Thyroid gland (tissue), 4 donors: ENCODE data around the gene BCO1. TPM values are rescaled to one million over a fixed set of nuclear protein-coding genes. Genes with fewer than 3 reads are reported as not detected.

Experiments used
- DNase-seq, 2 donors: peaks; one replicate each; pipeline ENCODE4 v3.0.0-alpha.2; 2019
- H3K27ac ChIP-seq, 3 donors: fragments of 200-600 bp; sonication (generic); 1 replicate in 2 of 3; 2 replicates in 1 of 3; pipeline ENCODE4 v1.5.1; 2016 to 2019; ENCODE audit warnings: mild to moderate bottlenecking in 1 of 3, moderate library complexity in 1 of 3
- H3K27me3 ChIP-seq: fragments of 200-600 bp; sonication (generic); one replicate; pipeline ENCODE4 v1.5.1; 2019
- H3K36me3 ChIP-seq, 2 donors: fragments of 200-600 bp; sonication (generic); one replicate each; pipeline ENCODE4 v1.5.1; 2016 to 2019
- H3K4me1 ChIP-seq, 2 donors: fragments of 200-600 bp; sonication (generic); one replicate each; pipeline ENCODE4 v1.5.1; 2017 to 2019
- H3K4me3 ChIP-seq, 3 donors: fragments of 200-600 bp; sonication (generic); replicated peaks in 1 of 3; 1 replicate in 2 of 3; 2 replicates in 1 of 3; pipeline ENCODE4 v1.5.1; 2016; ENCODE audit warnings: mild to moderate bottlenecking in 1 of 3
- H3K9me3 ChIP-seq: fragments of 200-600 bp; sonication (generic); one replicate; pipeline ENCODE4 v1.5.1; 2017
- CTCF ChIP-seq, 6 experiments: fragments of 200-600 bp in 3 of 6; fragments of 450-650 bp in 3 of 6; sonication (generic) in 3 of 6; IDR thresholded peaks; one replicate each; pipeline ENCODE4 v1.5.1; 2016 to 2019; ENCODE audit warnings: antibody characterized with exemption in 6 of 6, mild to moderate bottlenecking in 2 of 6, inconsistent platforms in 1 of 6, moderate library complexity in 1 of 6
- POLR2A ChIP-seq, 2 donors: fragments of 450-650 bp; IDR thresholded peaks; one replicate each; pipeline ENCODE4 v1.6.1; 2017; ENCODE audit warnings: antibody characterized with exemption in 2 of 2, mild to moderate bottlenecking in 2 of 2, moderate library complexity in 1 of 2
- WGBS, 2 donors: methylation state at CpG; one replicate each; pipeline ENCODE4 v1.1.5; 2017; 5-methylcytosine and 5-hydroxymethylcytosine counted together
- intact Hi-C: fragments of 100-400 bp; cut with DNase I; formaldehyde crosslinking; loops from one replicate; pipeline ENCODE4 v1.15.1; 2023
- total RNA-seq, 4 donors: library from RNA; depleted of rRNA; stranded (reverse); fragments of >200 nt; gene quantifications; one replicate each; pipeline ENCODE4 v1.2.3, GENCODE V29; 2016

BCO1 gene
- total RNA-seq, 4 donors from 2014 or later: 0.22 TPM; not detected in 3

DNA sequence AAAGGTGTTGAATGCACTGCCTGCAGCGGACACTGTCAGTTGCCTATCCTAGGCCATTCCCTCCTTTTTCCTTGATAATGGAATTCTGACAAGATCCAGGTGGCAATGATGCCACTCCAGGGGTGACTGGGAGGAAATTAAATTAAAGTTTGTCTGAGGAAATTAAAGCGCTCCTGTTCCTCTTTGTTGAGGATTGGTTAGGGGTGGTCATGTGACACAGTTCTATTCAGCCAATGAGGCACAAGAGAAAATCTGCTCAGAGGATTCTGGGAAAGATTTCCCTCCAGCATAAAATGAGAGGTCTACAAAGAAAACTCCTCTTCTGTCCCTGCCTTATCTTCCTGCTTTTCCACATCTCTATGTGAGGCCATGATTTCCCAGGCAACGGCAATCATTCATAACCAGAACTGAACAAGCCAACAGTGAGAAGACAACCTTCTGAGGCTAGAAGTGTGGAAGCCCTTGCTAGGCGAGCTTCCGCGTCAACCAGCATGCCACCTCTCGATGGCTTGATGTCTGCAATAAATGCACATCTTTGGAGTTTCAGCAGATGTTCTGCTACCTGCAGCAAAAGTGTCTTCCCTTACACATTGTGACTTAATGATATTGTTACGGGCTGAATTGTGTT is 5.6 kb upstream of the BCO1 start:
- no peaks in the 10 kb centered on the region for H3K27me3 ChIP-seq
- DNase-seq: no peak
- no peaks in the 10 kb centered on the region for H3K36me3 ChIP-seq
- no peak overlapping the region for H3K27ac ChIP-seq
- no peak overlapping the region for H3K4me3 ChIP-seq
- intact Hi-C loops: no loop called here
- peaks cover 0 to 5% of the 10 kb centered on the region in 2 donors for H3K4me1 ChIP-seq
- 93 to 95% methylated on average over 8 of the region's 8 CpGs for WGBS, 2 donors
- TF ChIP-seq POLR2A (IDR thresholded peaks at IDR 0.05) (no peak), CTCF (IDR thresholded peaks at IDR 0.05) (no peak)
- no peaks in the 10 kb centered on the region for H3K9me3 ChIP-seq

GRCh38 chr16:81237282-81237681 is 1.2 kb upstream of the BCO1 start:
- DNase-seq: peak in 1 of 2 donors; percentile 17
- intact Hi-C loops: no loop called here
- WGBS, 2 donors: 86 to 88% methylated on average over 8 of the region's 8 CpGs

GRCh38 chr16:81237942-81238295 is 570 bp upstream of the BCO1 start:
- peaks cover 4 to 7% of the 10 kb centered on the region in 2 donors for H3K4me1 ChIP-seq
- 60 to 64% methylated on average over 10 of the region's 10 CpGs for WGBS, 2 donors

More at GRCh38 chr16:81237282-81237681, 1.2 kb upstream of the BCO1 start:
- Histone ChIP-seq H3K36me3 (no peaks in the 10 kb centered on the region), H3K27ac (no peak overlapping the region), H3K4me3 (no peak overlapping the region), H3K27me3 (no peaks in the 10 kb centered on the region), H3K4me1 (peaks cover 4 to 7% of the 10 kb centered on the region in 2 donors), H3K9me3 (no peaks in the 10 kb centered on the region)
- TF ChIP-seq CTCF (IDR thresholded peaks at IDR 0.05) (no peak), POLR2A (IDR thresholded peaks at IDR 0.05) (no peak)

DNA sequence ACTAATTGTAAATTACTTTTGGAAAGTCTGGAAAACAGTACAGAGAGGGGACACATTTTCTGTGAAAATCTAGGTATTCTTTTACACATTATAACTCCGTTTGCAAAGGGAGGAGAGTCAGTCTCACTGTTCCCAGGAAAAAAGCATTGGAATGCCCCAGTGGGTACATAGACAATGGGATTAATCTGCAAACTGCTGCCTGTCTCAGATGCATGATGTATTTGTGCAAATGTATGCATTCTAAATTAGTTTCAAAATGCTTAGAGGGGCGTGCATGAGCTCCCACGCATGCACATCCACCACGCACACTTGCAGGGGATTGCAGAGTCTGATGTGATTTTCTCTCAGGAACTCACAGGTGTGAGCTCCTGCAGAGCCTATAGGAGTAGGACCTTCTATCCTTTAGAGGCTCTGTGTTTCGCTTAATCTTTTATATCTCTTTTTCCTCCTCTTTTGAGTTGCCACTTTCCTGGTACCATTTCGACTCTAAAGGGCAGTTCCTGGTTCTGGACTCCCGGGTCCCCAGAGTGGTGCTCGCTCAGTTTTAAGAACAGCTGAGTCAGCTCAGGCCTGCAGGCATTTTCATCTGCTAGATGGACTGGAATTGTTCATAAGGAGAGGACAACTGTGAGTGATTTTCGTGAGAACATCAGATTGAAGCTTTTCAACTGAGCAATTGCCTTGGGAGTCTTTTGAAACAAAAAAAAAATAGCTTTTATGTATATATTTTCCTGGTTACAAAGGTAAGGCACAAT is 1.1 kb downstream of the BCO1 start:
- no peak overlapping the region for H3K4me3 ChIP-seq
- H3K36me3 ChIP-seq: no peaks in the 10 kb centered on the region
- H3K27ac ChIP-seq: no peak overlapping the region
- no peaks in the 10 kb centered on the region for H3K27me3 ChIP-seq
- DNase-seq: no peak
- peaks cover 4 to 7% of the 10 kb centered on the region in 2 donors for H3K4me1 ChIP-seq
- no peak for TF ChIP-seq CTCF (IDR thresholded peaks at IDR 0.05)
- intact Hi-C loops: no loop called here
- H3K9me3 ChIP-seq: no peaks in the 10 kb centered on the region
- 85 to 87% methylated on average over 9 of the region's 9 CpGs for WGBS, 2 donors

More at GRCh38 chr16:81237942-81238295, 570 bp upstream of the BCO1 start:
- H3K27me3 ChIP-seq: no peaks in the 10 kb centered on the region
- DNase-seq: no peak
- H3K9me3 ChIP-seq: no peaks in the 10 kb centered on the region
- peak overlapping the region in 1 of 3 donors; percentile 8 for H3K27ac ChIP-seq
- intact Hi-C loops: no loop called here
- H3K4me3 ChIP-seq: no peak overlapping the region
- TF ChIP-seq CTCF (IDR thresholded peaks at IDR 0.05) (no peak), POLR2A (IDR thresholded peaks at IDR 0.05) (no peak)
- no peaks in the 10 kb centered on the region for H3K36me3 ChIP-seq

DNA sequence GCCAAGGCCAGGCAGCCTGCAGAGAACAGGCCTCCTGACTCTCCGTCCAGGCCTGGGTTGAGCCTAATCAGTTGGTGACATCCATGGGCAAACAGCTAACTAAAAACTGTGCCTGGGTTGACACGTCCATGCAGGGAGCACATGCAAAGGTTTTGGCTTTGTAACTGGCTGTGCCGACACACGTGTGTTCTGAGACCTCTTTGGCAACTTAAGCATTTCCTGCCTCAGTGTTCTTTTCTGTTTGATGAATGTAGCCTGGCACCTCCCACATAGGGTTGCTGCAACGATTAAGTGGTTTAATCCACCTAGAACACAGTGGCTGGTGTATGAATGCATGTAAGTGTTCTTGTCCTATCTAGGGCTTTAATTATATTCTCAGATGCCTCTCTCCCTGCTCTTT is 3.2 kb downstream of the BCO1 start:
- Histone ChIP-seq H3K27me3 (no peaks in the 10 kb centered on the region), H3K36me3 (no peaks in the 10 kb centered on the region), H3K9me3 (no peaks in the 10 kb centered on the region), H3K4me3 (no peak overlapping the region), H3K4me1 (peaks cover 4 to 7% of the 10 kb centered on the region in 2 donors), H3K27ac (no peak overlapping the region)
- TF ChIP-seq CTCF (IDR thresholded peaks at IDR 0.05) (no peak), POLR2A (IDR thresholded peaks at IDR 0.05) (no peak)
- intact Hi-C loops: no loop called here
- WGBS, 2 donors: 87 to 95% methylated on average over 3 to 5 of the region's 5 CpGs
- no peak for DNase-seq
